Omental fat pad (tissue), 4 donors: ENCODE data around the gene AXIN1. TPM values are rescaled to one million over a fixed set of nuclear protein-coding genes. Genes with fewer than 3 reads are reported as not detected.

Experiments used
- ATAC-seq: fragments of 150-250 bp; one replicate; pipeline ENCODE4 v1.9.1; 2016; ENCODE audit warnings: mild to moderate bottlenecking, moderate library complexity; ENCODE audit not compliant: low FRiP score
- DNase-seq: peaks from one replicate; pipeline ENCODE4 v3.0.0-alpha.2; 2019; ENCODE audit warnings: low spot score
- CTCF ChIP-seq, 3 donors: fragments of 450-650 bp; IDR thresholded peaks; one replicate each; pipeline ENCODE4 v1.5.1; 2016 to 2017; ENCODE audit warnings: antibody characterized with exemption in 3 of 3, mild to moderate bottlenecking in 3 of 3, moderate library complexity in 2 of 3
- total RNA-seq, 4 donors: library from RNA; depleted of rRNA; stranded (reverse); fragments of >200 nt; gene quantifications; one replicate each; pipeline ENCODE4 v1.1.0, GENCODE V29; 2016

The AXIN1 gene
- total RNA-seq, 4 donors from 2014 or later = 17.0 to 36.6 (median 20.9) TPM

DNA sequence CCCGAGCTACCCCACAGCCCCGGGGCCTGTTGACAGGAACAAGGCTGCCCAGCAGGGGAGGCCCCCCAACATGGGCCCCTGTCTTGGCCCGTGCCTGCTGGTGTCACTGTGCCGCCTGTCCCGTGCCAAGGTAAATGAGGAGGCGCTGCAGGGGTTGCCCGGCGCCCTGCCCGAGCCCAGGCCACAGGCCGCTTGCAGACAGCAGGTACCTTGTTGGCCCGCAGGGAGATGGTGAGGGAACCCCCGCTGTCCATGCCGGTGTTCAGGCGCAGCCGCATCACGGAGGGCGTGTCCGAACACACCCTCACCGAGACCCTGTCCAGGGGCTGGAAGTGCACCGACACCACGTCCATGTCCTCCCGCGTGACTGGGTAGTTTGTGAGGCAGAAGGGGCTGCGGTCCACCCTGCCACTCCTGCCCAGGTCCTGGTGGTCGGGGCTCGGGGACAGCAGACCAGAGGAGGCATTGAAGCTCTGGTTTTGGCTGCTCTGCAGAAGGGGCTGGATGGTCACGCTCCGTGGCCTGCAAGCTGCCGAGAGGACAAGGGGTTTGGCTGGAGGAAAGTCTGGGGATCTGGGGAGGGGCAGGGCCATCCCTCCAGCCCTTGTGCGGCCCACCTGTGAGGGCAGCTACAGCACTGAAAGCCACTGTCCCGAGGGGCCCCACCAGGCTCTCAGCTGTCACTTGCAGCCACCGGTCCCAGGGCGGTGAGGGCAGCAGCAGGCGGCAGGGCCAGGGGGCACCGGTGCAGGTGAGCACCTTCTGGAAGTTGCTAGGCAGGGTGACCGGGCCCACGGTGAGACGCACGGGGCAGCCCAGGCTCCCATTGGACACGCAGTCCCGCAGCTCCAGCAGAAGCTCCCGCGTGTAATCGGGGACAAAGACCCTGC lies 23.6 kb upstream of the AXIN1 start:
- ATAC-seq (no peak), DNase-seq (no peak)
- TF ChIP-seq CTCF (IDR thresholded peaks at IDR 0.05) = no peak

DNA sequence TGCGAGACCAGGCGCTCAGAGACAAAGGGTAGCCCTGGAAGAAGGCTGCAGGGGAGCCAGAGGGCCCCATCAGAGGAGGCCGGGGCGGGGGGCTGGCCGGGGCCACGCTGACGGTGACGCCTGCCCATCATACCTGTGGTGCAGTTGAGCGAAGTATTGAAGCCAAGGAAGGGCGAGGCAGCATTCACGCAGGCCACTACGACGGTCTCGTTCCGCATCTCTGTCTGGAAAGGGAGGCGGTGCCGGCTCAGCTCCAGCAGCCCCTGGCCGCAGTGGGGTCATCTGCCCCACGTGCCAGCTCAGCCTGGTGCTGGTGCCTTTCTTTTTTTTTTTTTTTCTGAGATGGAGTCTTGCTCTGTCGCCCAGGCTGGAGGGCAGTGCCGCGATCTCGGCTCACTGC lies 22.7 kb upstream of the AXIN1 start:
- no peak for ATAC-seq
- TF ChIP-seq CTCF (IDR thresholded peaks at IDR 0.05) = no peak
- no peak for DNase-seq

DNA sequence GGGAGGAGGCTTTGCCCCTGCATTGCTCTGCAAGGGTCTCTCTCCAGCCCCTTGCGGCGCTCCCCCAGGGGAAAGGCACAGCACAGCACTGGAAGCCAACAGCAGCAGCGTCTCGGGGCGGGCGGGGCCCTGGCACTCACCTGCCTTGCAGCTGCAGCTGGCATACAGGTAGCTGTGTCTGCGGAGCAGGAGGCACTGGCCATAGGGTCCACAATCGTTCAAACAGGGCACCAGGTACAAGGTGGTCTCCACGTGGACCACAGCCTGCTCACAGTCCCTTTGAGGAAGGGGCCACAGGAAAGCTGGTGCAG lies 22.0 kb upstream of the AXIN1 start:
- no peak for TF ChIP-seq CTCF (IDR thresholded peaks at IDR 0.05)
- DNase-seq (no peak), ATAC-seq (no peak)

- ATAC-seq = no peak
- no peak for TF ChIP-seq CTCF (IDR thresholded peaks at IDR 0.05)
- no peak for DNase-seq
Measured at GRCh38 chr16:373848-374615, 21.5 kb upstream of the AXIN1 start.

DNA sequence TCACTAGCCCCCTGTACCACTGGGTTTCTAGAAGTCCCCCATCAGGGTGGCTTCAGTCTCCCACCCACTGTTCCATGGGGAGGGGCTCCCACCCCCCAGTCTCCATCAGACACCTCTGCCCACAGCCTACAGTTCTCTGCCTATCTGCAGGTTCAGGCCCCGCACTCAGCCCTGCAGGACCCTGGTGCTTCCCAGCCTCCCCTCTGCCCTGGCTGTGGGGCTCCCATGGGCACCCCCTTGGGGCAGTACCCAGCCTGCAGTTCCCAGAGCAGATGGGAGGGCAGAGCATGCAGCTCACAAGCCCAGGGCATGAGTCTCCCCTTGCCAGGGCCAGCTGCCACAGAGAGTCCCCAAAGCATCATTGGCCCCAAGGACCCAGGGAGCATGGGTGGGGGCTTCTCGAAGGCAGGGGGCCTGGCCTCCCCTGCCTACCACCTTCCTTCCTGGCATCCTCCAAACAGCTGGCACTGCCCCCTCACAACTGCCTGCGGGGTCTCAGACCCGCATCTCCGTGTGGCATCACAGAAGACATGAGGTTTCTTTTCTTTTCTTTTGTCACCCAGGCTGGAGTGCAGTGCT lies 20.6 kb upstream of the AXIN1 start:
- no peak for TF ChIP-seq CTCF (IDR thresholded peaks at IDR 0.05)
- ATAC-seq = no peak
- DNase-seq = no peak

- DNase-seq (no peak), ATAC-seq (no peak)
- TF ChIP-seq CTCF (IDR thresholded peaks at IDR 0.05) = no peak
Measured at GRCh38 chr16:372302-372983, 19.9 kb upstream of the AXIN1 start.
